Peyer's patch (tissue), 4 donors: ENCODE measurements around the gene ARHGAP19. TPM values are rescaled to one million over a fixed set of nuclear protein-coding genes. Genes with fewer than 3 reads are reported as not detected.

Experiments
- DNase-seq, 3 donors: peaks; one replicate each; pipeline ENCODE4 v3.0.0-alpha.2; 2017 to 2019
- H3K27ac ChIP-seq, 4 donors: fragments of 200-600 bp; sonication (generic); one replicate each; pipeline ENCODE4 v1.5.1; 2016 to 2019
- H3K27me3 ChIP-seq, 2 donors: fragments of 200-600 bp; sonication (generic); one replicate each; pipeline ENCODE4 v1.5.1; 2019
- H3K36me3 ChIP-seq, 3 donors: fragments of 200-600 bp; sonication (generic); one replicate each; pipeline ENCODE4 v1.5.1; 2016 to 2019
- H3K4me1 ChIP-seq, 4 donors: fragments of 200-600 bp; sonication (generic); one replicate each; pipeline ENCODE4 v1.5.1; 2016 to 2019
- H3K4me3 ChIP-seq, 4 donors: fragments of 200-600 bp; sonication (generic); 1 replicate in 3 of 4; 2 replicates in 1 of 4; pipeline ENCODE4 v1.5.1; 2016 to 2019; ENCODE audit warnings: mild to moderate bottlenecking in 1 of 4
- H3K9me3 ChIP-seq, 4 donors: fragments of 200-600 bp; sonication (generic); one replicate each; pipeline ENCODE4 v1.5.1; 2016 to 2019; ENCODE audit warnings: mild to moderate bottlenecking in 1 of 4
- CTCF ChIP-seq, 6 experiments: fragments of 450-650 bp in 4 of 6; fragments of 200-600 bp in 2 of 6; sonication (generic) in 1 of 6; IDR thresholded peaks; one replicate each; pipeline ENCODE4 v1.5.1; 2017 to 2019; ENCODE audit warnings: antibody characterized with exemption in 6 of 6, mild to moderate bottlenecking in 3 of 6, moderate library complexity in 1 of 6
- POLR2A ChIP-seq, 2 donors: fragments of 450-650 bp; IDR thresholded peaks; one replicate each; pipeline ENCODE4 v1.5.1; 2017; ENCODE audit warnings: antibody characterized with exemption in 2 of 2, mild to moderate bottlenecking in 2 of 2, moderate library complexity in 2 of 2
- total RNA-seq, 4 donors: library from RNA; depleted of rRNA; stranded (reverse); fragments of >200 nt; gene quantifications; one replicate each; pipeline ENCODE4 v1.1.0, GENCODE V29; 2016

Gene ARHGAP19
- total RNA-seq, 4 donors from 2014 or later: 4.9 to 28.9 (median 7.3) TPM

- TF ChIP-seq POLR2A (IDR thresholded peaks at IDR 0.05): no peak
- TF ChIP-seq CTCF (IDR thresholded peaks at IDR 0.05): no peak
- no peak overlapping the region for H3K27ac ChIP-seq
These were observed 63.0 kb downstream of the ARHGAP19 start for GRCh38 chr10:97229322-97230015.

GRCh38 chr10:97228775-97229157 is 63.7 kb downstream of the ARHGAP19 start:
- H3K27ac ChIP-seq: no peak overlapping the region
- H3K4me3 ChIP-seq: no peak overlapping the region
- H3K9me3 ChIP-seq: no peaks in the 10 kb centered on the region
- no peak for DNase-seq
- H3K36me3 ChIP-seq: peaks cover 0 to 38% (median 0%) of the 10 kb centered on the region in 3 donors
- no peaks in the 10 kb centered on the region for H3K4me1 ChIP-seq
- TF ChIP-seq CTCF (IDR thresholded peaks at IDR 0.05): no peak
- TF ChIP-seq POLR2A (IDR thresholded peaks at IDR 0.05): no peak
- no peaks in the 10 kb centered on the region for H3K27me3 ChIP-seq

More at GRCh38 chr10:97229322-97230015, 63.0 kb downstream of the ARHGAP19 start:
- no peaks in the 10 kb centered on the region for H3K4me1 ChIP-seq
- H3K36me3 ChIP-seq: peaks cover 0 to 36% (median 0%) of the 10 kb centered on the region in 3 donors
- H3K27me3 ChIP-seq: no peaks in the 10 kb centered on the region
- H3K9me3 ChIP-seq: no peaks in the 10 kb centered on the region
- no peak for DNase-seq
- H3K4me3 ChIP-seq: no peak overlapping the region

- peaks cover 0 to 39% (median 0%) of the 10 kb centered on the region in 3 donors for H3K36me3 ChIP-seq
- no peaks in the 10 kb centered on the region for H3K9me3 ChIP-seq
- TF ChIP-seq CTCF (IDR thresholded peaks at IDR 0.05): no peak
- TF ChIP-seq POLR2A (IDR thresholded peaks at IDR 0.05): no peak
- H3K4me3 ChIP-seq: no peak overlapping the region
- H3K4me1 ChIP-seq: no peaks in the 10 kb centered on the region
- DNase-seq: no peak
- H3K27ac ChIP-seq: no peak overlapping the region
- no peaks in the 10 kb centered on the region for H3K27me3 ChIP-seq
These were observed 64.2 kb downstream of the ARHGAP19 start for GRCh38 chr10:97228130-97228774.

GRCh38 chr10:97226398-97226797 is 66.0 kb downstream of the ARHGAP19 start:
- TF ChIP-seq CTCF (IDR thresholded peaks at IDR 0.05) (no peak), POLR2A (IDR thresholded peaks at IDR 0.05) (no peak)
- Histone ChIP-seq H3K4me3 (no peak overlapping the region), H3K27me3 (no peaks in the 10 kb centered on the region), H3K4me1 (no peaks in the 10 kb centered on the region), H3K36me3 (peaks cover 0 to 45% (median 0%) of the 10 kb centered on the region in 3 donors), H3K27ac (no peak overlapping the region), H3K9me3 (no peaks in the 10 kb centered on the region)
- DNase-seq: no peak

- peaks cover 0 to 42% (median 0%) of the 10 kb centered on the region in 3 donors for H3K36me3 ChIP-seq
- TF ChIP-seq CTCF (IDR thresholded peaks at IDR 0.05) (no peak), POLR2A (IDR thresholded peaks at IDR 0.05) (no peak)
- no peaks in the 10 kb centered on the region for H3K27me3 ChIP-seq
- H3K4me1 ChIP-seq: no peaks in the 10 kb centered on the region
- no peak for DNase-seq
- no peak overlapping the region for H3K4me3 ChIP-seq
- no peak overlapping the region for H3K27ac ChIP-seq
- no peaks in the 10 kb centered on the region for H3K9me3 ChIP-seq
These were observed 67.7 kb downstream of the ARHGAP19 start for GRCh38 chr10:97224483-97225435.
